ENCODE measurements around the gene HNRNPAB. TPM values are rescaled to one million over a fixed set of nuclear protein-coding genes. Genes with fewer than 3 reads are reported as not detected.

Gene HNRNPAB
- total RNA-seq, 4 donors from 2014 or later: 57.0 to 113 (median 83.1) TPM

GRCh38 chr5:178189433-178189832 is 14.9 kb upstream of the HNRNPAB start:
- Histone ChIP-seq H3K27me3 (no peaks in the 10 kb centered on the region), H3K4me3 (no peak overlapping the region), H3K4me1 (peaks cover 4% of the 10 kb centered on the region), H3K9me3 (no peaks in the 10 kb centered on the region), H3K36me3 (no peaks in the 10 kb centered on the region), H3K27ac (no peak overlapping the region)
- 37% methylated on average over 2 of the region's 2 CpGs for WGBS
- peak in 1 of 2 donors; percentile 0 for DNase-seq (ENCODE audit: low spot score in 2 of 2)
- TF ChIP-seq POLR2AphosphoS5 (IDR thresholded peaks at IDR 0.05): no peak

- no peaks in the 10 kb centered on the region for H3K9me3 ChIP-seq
- TF ChIP-seq EP300 (IDR thresholded peaks at IDR 0.05) (no peak), CTCF (IDR thresholded peaks at IDR 0.05) (no peak), POLR2AphosphoS5 (IDR thresholded peaks at IDR 0.05) (no peak), POLR2A (IDR thresholded peaks at IDR 0.05) (no peak)
- no peaks in the 10 kb centered on the region for H3K27me3 ChIP-seq
- DNase-seq (ENCODE audit: low spot score in 2 of 2): no peak
- H3K36me3 ChIP-seq: no peaks in the 10 kb centered on the region
- 84% methylated on average over 4 of the region's 4 CpGs for WGBS
- no peak overlapping the region for H3K4me3 ChIP-seq
- H3K27ac ChIP-seq: no peak overlapping the region
- peaks cover 4% of the 10 kb centered on the region for H3K4me1 ChIP-seq
Observed at GRCh38 chr5:178191661-178192060, 12.7 kb upstream of the HNRNPAB start.

- no peak overlapping the region for H3K4me3 ChIP-seq
- H3K27me3 ChIP-seq: no peaks in the 10 kb centered on the region
- DNase-seq (ENCODE audit: low spot score in 2 of 2): no peak
- WGBS: 34% methylated on average over 2 of the region's 2 CpGs
- H3K9me3 ChIP-seq: no peaks in the 10 kb centered on the region
- H3K36me3 ChIP-seq: no peaks in the 10 kb centered on the region
- H3K27ac ChIP-seq: no peak overlapping the region
- TF ChIP-seq EP300 (IDR thresholded peaks at IDR 0.05) (no peak), POLR2AphosphoS5 (IDR thresholded peaks at IDR 0.05) (no peak), POLR2A (IDR thresholded peaks at IDR 0.05) (no peak), CTCF (IDR thresholded peaks at IDR 0.05) (no peak)
- H3K4me1 ChIP-seq: peaks cover 4% of the 10 kb centered on the region
Observed at GRCh38 chr5:178192244-178192643, 12.1 kb upstream of the HNRNPAB start.

GRCh38 chr5:178192787-178193186 is 11.5 kb upstream of the HNRNPAB start:
- H3K4me1 ChIP-seq: peaks cover 4% of the 10 kb centered on the region
- H3K36me3 ChIP-seq: no peaks in the 10 kb centered on the region
- DNase-seq (ENCODE audit: low spot score in 2 of 2): no peak
- no peak for TF ChIP-seq EP300 (IDR thresholded peaks at IDR 0.05)
- no peak for TF ChIP-seq CTCF (IDR thresholded peaks at IDR 0.05)
- no peak for TF ChIP-seq POLR2AphosphoS5 (IDR thresholded peaks at IDR 0.05)
- TF ChIP-seq POLR2A (IDR thresholded peaks at IDR 0.05): no peak
- no peaks in the 10 kb centered on the region for H3K27me3 ChIP-seq
- 91% methylated on average over 7 of the region's 7 CpGs for WGBS
- H3K27ac ChIP-seq: no peak overlapping the region
- H3K4me3 ChIP-seq: no peak overlapping the region
- H3K9me3 ChIP-seq: no peaks in the 10 kb centered on the region

- no peak for DNase-seq (ENCODE audit: low spot score in 2 of 2)
- 68% methylated on average over 8 of the region's 8 CpGs for WGBS
- H3K27ac ChIP-seq: no peak overlapping the region
- no peak for TF ChIP-seq POLR2A (IDR thresholded peaks at IDR 0.05)
- TF ChIP-seq CTCF (IDR thresholded peaks at IDR 0.05): no peak
- no peak for TF ChIP-seq POLR2AphosphoS5 (IDR thresholded peaks at IDR 0.05)
- no peak for TF ChIP-seq EP300 (IDR thresholded peaks at IDR 0.05)
- H3K4me1 ChIP-seq: peaks cover 4% of the 10 kb centered on the region
- no peaks in the 10 kb centered on the region for H3K9me3 ChIP-seq
- no peaks in the 10 kb centered on the region for H3K27me3 ChIP-seq
- H3K4me3 ChIP-seq: no peak overlapping the region
- no peaks in the 10 kb centered on the region for H3K36me3 ChIP-seq
Observed at GRCh38 chr5:178193251-178193809, 11.0 kb upstream of the HNRNPAB start.

GRCh38 chr5:178194026-178194425 is 10.3 kb upstream of the HNRNPAB start:
- TF ChIP-seq POLR2AphosphoS5 (IDR thresholded peaks at IDR 0.05) (no peak), POLR2A (IDR thresholded peaks at IDR 0.05) (no peak), CTCF (IDR thresholded peaks at IDR 0.05) (no peak), EP300 (IDR thresholded peaks at IDR 0.05) (no peak)
- DNase-seq (ENCODE audit: low spot score in 2 of 2): peak in 1 of 2 donors; percentile 42
- Histone ChIP-seq H3K27ac (no peak overlapping the region), H3K27me3 (no peaks in the 10 kb centered on the region), H3K9me3 (no peaks in the 10 kb centered on the region), H3K4me1 (peaks cover 4% of the 10 kb centered on the region), H3K36me3 (no peaks in the 10 kb centered on the region), H3K4me3 (no peak overlapping the region)
- 39% methylated on average over 6 of the region's 7 CpGs for WGBS
